ENCODE measurements around the gene RASGEF1B. TPM values are rescaled to one million over a fixed set of nuclear protein-coding genes. Genes with fewer than 3 reads are reported as not detected.
A peak's percentile ranks its signal among the peaks of the same experiment; 100 is the strongest.

The RASGEF1B gene
- total RNA-seq (1 to 10 TPM; 2.4 to 8.1 (median 3.4) TPM), polyA plus RNA-seq (1 to 10 TPM; 1.3 to 3.5 TPM)
- long read RNA-seq, donor 1, partial matches to known transcripts, result 1 of 4 reads
- long read RNA-seq, donor 1, other reads (novel, unspliced or antisense), result 2 of 4 reads
- long read RNA-seq, donor 2, partial matches to known transcripts, result 1 of 1 reads
- long read RNA-seq, donor 2, other reads (novel, unspliced or antisense), result 0 of 1 reads
- long read RNA-seq, donor 3, result 0 reads

GRCh38 chr4:81471588-81472280 lies at the start of gene RASGEF1B:
TSS of gene RASGEF1B (minus strand) at chr4:81471907. CDS start at chr4:81459508, 12,399 bp downstream.
- intact Hi-C loops (cut with DNase I), result loop anchor here in 5 of 10 donors (5.0 to 10.0 kb wide), 5 partner anchors 83 to 731 kb away; no protein-coding TSS in a partner anchor

DNA sequence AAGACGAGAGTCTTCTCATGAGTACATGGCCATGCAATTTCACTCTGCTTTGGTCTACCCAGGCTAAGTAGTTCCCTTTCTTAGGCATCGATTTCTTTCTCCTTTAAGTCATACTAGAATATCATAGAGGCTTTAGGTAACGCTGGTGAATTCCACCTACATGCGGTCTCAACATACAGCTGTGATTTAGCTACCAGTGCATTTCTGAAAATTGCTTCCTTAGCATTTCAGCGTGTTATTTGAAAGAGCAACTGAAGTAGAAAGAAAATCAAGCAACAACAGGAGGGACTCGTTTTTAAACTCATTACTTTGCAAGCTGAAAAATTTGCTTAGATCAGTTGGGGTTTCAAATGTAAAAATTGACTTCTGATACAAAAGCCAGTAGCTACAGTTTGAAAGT lies 48.1 kb upstream of the RASGEF1B start:
- ATAC-seq (no peak), DNase-seq (no peak)
- TF ChIP-seq CTCF (IDR thresholded peaks at IDR 0.05), result no peak
- Histone ChIP-seq H3K27ac (no peak overlapping the region), H3K36me3 (no peaks in the 10 kb centered on the region), H3K4me1 (peaks cover 0 to 4% (median 0%) of the 10 kb centered on the region in 9 donors), H3K27me3 (no peaks in the 10 kb centered on the region), H3K4me3 (no peak overlapping the region), H3K9me3 (no peaks in the 10 kb centered on the region)
- WGBS, 2 donors, result 84 to 88% methylated on average over 6 of the region's 6 CpGs
- intact Hi-C loops (cut with DNase I), result no loop called here

More at GRCh38 chr4:81471588-81472280, at the start of gene RASGEF1B:
- DNase-seq (peak; percentile 88 to 90), ATAC-seq (peak; percentile 96 to 100 (median 97))
- Histone ChIP-seq H3K4me3 (peak within 1 kb of the TSS; percentile 63 to 98 (median 88)), H3K9me3 (no peaks in the 10 kb centered on the region), H3K36me3 (no peaks in the 10 kb centered on the region), H3K27ac (peak within 1 kb of the TSS; percentile 66 to 91 (median 82)), H3K4me1 (peaks cover 0 to 49% (median 21%) of the 10 kb centered on the region in 9 donors), H3K27me3 (no peaks in the 10 kb centered on the region)
- 0 to 1% methylated on average over 70 to 71 of the region's 71 CpGs for WGBS, 2 donors
- no peak for TF ChIP-seq CTCF (IDR thresholded peaks at IDR 0.05)

GRCh38 chr4:81519427-81519773 lies 47.7 kb upstream of the RASGEF1B start:
- Histone ChIP-seq H3K27ac (no peak overlapping the region), H3K4me3 (no peak overlapping the region), H3K27me3 (no peaks in the 10 kb centered on the region), H3K4me1 (peaks cover 0 to 4% (median 0%) of the 10 kb centered on the region in 9 donors), H3K9me3 (no peaks in the 10 kb centered on the region), H3K36me3 (no peaks in the 10 kb centered on the region)
- ATAC-seq, result no peak
- no peak for DNase-seq
- 97 to 100% methylated on average over 3 of the region's 3 CpGs for WGBS, 2 donors
- TF ChIP-seq CTCF (IDR thresholded peaks at IDR 0.05), result no peak
- intact Hi-C loops (cut with DNase I), result no loop called here

DNA sequence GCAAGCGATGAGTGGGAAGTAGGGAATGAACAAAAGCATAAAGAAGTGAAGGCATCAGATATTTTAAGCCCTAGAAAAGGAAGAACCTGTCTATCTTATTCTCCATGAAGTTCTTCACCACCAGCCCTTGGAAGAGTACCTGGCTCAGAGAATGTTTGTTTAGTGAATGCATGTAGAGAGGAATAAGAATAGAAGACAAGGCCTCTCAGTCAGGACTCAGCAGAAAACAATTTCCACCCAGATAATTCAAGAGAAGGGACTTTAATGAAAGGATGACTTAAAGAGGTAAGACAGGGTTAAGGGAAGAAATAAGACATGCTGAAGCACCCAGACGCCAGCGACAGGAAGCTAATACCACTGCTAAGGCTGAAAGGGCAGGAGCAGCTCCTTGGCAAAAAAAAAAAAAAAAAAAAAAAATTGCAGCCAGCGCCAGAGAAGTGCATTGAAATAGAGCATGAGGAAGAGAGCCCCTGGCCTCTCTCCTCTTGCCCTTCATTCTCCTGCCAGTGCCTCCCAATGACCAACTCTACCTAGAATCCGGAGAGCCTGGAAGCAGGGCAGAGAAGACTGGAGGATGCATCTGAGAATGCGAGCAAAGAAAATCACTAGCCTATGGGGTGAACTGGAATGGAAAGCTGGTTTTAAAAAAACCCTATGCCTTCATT lies 47.2 kb upstream of the RASGEF1B start:
- Histone ChIP-seq H3K4me1 (peaks cover 0 to 4% (median 0%) of the 10 kb centered on the region in 9 donors), H3K36me3 (no peaks in the 10 kb centered on the region), H3K4me3 (no peak overlapping the region), H3K27me3 (no peaks in the 10 kb centered on the region), H3K9me3 (no peaks in the 10 kb centered on the region), H3K27ac (no peak overlapping the region)
- WGBS, 2 donors, result 74 to 78% methylated on average over 6 of the region's 6 CpGs
- ATAC-seq (no peak), DNase-seq (no peak)
- TF ChIP-seq CTCF (IDR thresholded peaks at IDR 0.05), result no peak
- intact Hi-C loops (cut with DNase I), result no loop called here
